ENCODE data around the gene POLE.
"Not testable (repeated sequence)": the region's sequence is repeated elsewhere in the genome, so short reads cannot be mapped to it uniquely, and the experiment has no call there.

The POLE gene

GRCh38 chr12:132601171-132601883 is 85.8 kb downstream of the POLE start:
- DNase-seq (ENCODE audit: low read depth in 2 of 3, low spot score in 1 of 3): no peak

GRCh38 chr12:132600048-132601032 is 86.8 kb downstream of the POLE start:
- DNase-seq (ENCODE audit: low read depth in 2 of 3, low spot score in 1 of 3): no peak

- not testable (repeated sequence) for DNase-seq (ENCODE audit: low read depth in 2 of 3, low spot score in 1 of 3)
Observed at GRCh38 chr12:132599502-132599901, 87.6 kb downstream of the POLE start.

DNA sequence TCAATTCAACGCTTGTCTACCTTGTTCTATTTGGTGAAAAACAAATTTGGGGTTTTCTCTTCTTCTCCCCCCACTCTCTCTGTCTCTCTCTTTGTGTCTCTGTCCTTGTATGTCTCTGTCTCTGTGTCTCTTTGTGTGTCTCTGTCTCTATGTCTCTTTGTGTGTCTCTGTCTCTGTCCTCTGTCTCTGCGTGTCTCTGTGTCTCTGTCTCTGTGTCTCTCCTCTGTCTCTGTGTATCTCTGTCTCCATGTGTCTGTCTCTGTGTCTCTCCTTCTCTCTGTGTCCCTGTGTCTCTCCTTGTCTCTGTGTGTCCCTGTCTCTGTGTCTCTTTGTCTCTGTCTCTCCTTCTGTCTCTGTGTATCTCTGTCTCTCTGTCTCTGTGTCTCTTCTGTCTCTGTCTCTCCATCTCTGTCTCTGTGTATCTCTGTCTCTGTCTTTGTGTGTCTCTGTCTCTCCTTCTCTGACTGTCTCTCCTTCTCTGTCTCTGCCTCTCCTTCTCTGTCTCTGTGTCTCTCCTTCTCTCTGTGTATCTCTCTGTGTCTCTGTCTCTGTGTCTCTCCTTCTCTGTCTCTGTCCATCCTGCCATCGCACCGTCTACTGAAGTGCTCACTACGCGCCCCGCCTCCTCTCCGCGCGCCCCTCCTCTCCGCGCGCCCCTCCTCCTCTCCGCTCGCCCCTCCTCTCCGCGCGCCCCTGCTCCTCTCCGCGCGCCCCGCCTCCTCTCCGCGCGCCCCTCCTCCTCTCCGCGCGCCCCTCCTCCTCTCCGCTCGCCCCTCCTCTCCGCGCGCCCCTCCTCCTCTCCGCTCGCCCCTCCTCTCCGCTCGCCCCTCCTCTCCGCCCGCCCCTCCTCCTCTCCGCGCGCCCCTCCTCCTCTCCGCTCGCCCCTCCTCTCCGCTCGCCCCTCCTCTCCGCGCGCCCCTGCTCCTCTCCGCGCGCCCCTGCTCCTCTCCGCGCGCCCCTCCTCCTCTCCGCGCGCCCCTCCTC is 89.5 kb downstream of the POLE start:
- no peak for DNase-seq (ENCODE audit: low read depth in 2 of 3, low spot score in 1 of 3)

DNA sequence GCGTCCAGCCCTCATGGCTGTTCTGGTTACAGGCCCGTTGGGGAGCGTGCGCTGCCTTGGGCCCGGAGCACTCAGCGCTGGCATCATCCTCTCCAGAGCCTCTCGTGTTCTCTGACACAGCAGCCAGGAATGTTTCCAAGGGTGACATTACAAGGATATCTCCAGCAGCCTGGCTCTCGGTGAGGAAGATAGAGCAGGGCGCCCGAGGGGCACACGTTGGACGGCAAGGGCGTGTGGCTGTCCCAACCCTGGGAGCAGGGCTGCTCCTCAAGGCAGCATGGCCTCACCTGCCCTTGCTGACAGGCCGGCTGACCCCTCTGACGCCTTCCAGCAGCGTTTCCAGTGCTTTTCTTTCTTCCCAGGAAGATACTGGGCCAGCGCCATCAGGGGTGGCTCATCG is 91.1 kb downstream of the POLE start:
- DNase-seq (ENCODE audit: low read depth in 2 of 3, low spot score in 1 of 3): no peak

DNA sequence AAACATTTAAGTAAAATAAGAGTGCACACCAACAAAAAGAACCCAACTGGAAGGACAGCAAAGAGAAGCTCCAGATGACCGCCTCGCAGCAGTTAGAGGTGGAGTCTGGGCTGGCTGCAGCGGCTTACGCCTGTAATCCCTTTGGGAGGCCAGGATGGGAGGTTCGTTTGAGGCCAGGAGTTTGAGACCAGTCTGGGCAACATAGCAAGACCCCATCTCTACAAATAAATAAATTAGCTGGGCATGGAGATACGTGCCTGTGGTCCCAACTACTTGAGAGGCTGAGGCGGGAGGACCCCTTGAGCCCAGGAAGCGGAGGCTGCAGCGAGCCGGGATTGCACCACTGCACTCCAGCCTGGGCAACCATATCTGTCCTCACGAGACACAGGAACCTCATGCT is 92.0 kb downstream of the POLE start:
- no peak for DNase-seq (ENCODE audit: low read depth in 2 of 3, low spot score in 1 of 3)

GRCh38 chr12:132593938-132594358 is 93.2 kb downstream of the POLE start:
- peak in 1 of 3 donors; percentile 9 for DNase-seq (ENCODE audit: low read depth in 2 of 3, low spot score in 1 of 3)

DNA sequence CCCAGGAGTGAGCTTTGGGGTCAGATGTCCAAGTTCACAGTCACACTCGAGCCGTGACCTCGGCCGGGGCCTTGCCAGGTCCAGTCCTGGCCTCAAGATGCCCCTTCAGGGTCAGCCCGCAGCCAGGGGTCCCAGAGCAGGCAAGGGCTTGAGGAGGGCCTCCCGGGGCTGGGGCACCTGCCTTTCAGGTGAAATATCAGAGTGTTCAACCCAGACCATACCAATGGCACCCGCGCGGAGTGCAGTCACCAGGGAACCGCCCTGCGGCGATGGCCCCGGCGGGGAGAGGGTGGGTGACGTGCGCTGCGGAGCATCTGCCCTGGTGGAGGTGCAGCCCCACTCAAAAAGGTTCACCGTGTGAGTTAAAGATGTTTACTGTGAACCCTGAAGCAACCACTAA is 93.6 kb downstream of the POLE start:
- no peak for DNase-seq (ENCODE audit: low read depth in 2 of 3, low spot score in 1 of 3)

DNA sequence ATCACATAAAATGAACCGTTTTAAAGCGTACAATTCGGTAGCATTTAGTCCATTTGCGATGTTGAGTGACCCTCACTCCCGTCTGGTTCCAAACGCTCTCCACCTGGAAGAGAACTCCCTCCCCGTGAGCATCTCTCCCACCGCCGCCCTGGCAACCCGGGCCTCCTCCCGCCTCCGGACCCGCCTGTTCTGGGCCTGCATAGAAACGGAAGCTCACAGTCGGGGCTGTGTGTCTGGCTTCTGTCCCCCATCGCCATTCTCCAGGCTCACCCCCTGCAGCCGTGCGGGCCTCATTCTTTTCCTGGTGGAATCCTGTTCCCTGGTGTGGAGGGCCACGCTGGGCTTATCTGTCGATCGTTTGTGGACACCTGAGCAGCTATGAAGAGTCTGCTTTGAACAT is 94.1 kb downstream of the POLE start:
- no peak for DNase-seq (ENCODE audit: low read depth in 2 of 3, low spot score in 1 of 3)

- no peak for DNase-seq (ENCODE audit: low read depth in 2 of 3, low spot score in 1 of 3)
Observed at GRCh38 chr12:132592282-132592970, 94.7 kb downstream of the POLE start.

GRCh38 chr12:132591107-132591935 is 95.8 kb downstream of the POLE start:
- no peak for DNase-seq (ENCODE audit: low read depth in 2 of 3, low spot score in 1 of 3)

- DNase-seq (ENCODE audit: low read depth in 2 of 3, low spot score in 1 of 3): no peak
Observed at GRCh38 chr12:132588821-132589669, 98.1 kb downstream of the POLE start.

DNA sequence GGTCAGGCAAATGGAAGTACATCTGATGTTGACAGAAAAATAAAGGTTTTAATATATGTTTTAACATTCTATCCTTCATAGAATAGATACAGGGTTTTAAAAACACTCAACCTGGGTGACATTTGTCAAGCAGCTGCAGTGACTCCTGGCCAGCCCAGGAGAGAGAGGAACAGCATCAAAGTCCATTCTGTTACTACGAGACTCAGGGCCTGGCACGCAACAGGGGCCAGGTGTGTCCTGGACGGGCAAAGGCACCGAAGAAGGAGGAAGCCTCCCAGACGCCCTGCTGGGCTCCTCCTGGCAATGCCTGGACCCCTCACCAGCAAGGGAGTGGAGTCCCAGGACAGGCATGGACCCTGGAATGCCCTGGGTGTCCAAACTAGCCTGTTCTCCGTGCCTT is 98.8 kb downstream of the POLE start:
- no peak for DNase-seq (ENCODE audit: low read depth in 2 of 3, low spot score in 1 of 3)

DNA sequence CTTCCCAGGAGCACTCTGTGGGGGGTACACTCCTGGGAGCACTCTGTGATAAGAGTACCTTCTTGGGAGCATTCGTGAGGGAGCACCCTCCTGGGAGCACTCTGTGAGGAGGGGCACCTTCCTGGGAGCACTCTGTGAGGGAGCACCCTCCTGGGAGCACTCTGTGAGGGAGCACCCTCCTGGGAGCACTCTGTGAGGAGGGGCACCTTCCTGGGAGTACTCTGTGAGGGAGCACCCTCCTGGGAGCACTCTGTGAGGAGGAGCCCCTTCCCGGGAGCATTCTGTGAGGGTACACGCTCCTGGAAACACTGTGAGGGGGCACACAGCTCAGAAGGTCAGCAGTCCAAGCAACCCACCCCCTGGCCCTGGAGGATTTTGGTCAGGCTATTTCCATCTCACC is 99.4 kb downstream of the POLE start:
- DNase-seq (ENCODE audit: low read depth in 2 of 3, low spot score in 1 of 3): no peak

DNA sequence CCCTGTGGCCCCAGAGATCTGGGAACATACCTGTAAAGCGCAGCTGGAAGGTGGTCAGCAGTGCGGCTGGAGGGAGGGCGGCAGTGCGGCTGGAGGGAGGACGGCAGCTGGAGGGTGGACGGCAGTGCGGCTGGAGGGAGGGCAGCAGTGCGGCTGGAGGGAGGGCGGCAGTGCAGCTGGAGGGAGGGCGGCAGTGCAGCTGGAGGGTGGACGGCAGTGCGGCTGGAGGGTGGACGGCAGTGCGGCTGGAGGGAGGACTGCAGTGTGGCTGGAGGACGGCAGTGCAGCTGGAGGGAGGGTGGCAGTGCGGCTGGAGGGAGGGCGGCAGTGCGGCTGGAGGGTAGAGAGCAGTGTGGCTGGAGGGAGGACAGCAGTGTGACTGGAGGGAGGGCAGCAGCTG is 100.2 kb downstream of the POLE start:
- no peak for DNase-seq (ENCODE audit: low read depth in 2 of 3, low spot score in 1 of 3)

- no peak for DNase-seq (ENCODE audit: low read depth in 2 of 3, low spot score in 1 of 3)
Observed at GRCh38 chr12:132585177-132585576, 102.0 kb downstream of the POLE start.

DNA sequence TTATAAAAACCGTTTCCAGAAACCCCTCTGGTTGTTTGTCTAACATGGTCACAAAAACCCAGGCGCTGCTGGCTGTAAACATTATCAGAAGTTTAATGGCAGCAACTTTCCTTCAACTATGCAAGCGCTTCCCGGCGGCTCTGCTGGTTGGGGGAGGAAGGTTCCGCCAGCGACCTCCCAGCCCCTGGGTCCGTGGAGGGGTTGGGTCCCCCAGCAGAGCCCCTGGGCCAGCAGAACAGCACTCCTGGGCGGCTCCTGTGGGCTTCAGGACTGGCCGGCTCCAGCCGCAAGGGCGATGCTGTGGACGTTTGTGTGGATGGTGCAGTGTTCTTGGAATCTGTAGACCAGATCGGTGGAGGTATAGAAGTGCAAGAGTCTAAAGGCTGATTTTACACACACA is 102.7 kb downstream of the POLE start:
- no peak for DNase-seq (ENCODE audit: low read depth in 2 of 3, low spot score in 1 of 3)

DNA sequence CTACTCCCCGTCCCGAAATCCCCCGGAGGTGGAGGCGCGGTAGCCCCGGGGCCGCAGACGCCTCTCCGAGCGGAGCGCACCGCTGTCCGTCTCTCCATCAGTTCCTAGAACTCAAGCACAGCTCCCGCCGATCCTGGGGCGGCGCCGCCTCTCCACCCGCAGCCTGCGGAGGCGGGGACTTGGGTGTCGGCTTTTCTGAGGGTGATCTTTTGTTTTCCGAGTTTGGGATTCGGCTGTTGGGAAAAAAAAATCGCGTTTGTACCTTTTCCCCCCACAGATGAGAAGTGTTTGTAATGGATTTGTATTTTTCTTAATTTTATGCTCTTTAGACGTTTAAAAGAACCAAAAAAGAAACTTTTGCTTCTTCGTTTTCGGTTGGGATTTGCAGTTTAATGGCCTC is 103.4 kb downstream of the POLE start:
- no peak for DNase-seq (ENCODE audit: low read depth in 2 of 3, low spot score in 1 of 3)

DNA sequence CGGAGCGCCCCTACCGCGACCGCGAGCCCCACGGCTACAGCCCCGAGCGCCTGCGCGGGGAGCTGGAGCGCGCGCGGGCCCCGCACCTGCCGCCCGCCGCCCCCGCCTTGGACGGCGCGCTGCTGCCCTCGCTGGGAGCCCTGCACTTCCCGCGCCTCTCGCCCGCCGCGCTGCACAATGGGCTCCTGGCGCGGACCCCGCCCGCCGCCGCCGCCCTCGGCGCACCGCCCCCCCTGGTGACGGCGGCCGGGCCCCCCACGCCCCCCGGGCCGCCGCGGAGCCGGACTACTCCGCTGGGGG is 103.8 kb downstream of the POLE start:
- DNase-seq (ENCODE audit: low read depth in 2 of 3, low spot score in 1 of 3): no peak

Data from stimulated activated CD4-positive, alpha-beta T cell treated with anti-CD3 and anti-CD28 coated beads, Interleukin-12 subunit alpha, Interleukin-12 subunit beta, amount 100 ng/mL, for 48 hours (primary cell).